Measurements from ENCODE around the gene CDKL5. TPM values are rescaled to one million over a fixed set of nuclear protein-coding genes. Genes with fewer than 3 reads are reported as not detected.

CDKL5 gene
- total and polyA plus RNA-seq, 12 donors, result 0.40 to 13.8 (median 7.4) TPM

GRCh38 chrX:18639280-18639679, 213.9 kb downstream of the CDKL5 start:
- Histone ChIP-seq H3K27ac (no peak overlapping the region), H3K36me3 (replicated peaks in 1 of 2) (no peaks in the 10 kb centered on the region), H3K4me3 (no peak overlapping the region), H3K27me3 (no peaks in the 10 kb centered on the region), H3K9me3 (replicated peaks in 1 of 3) (no peaks in the 10 kb centered on the region), H3K4me1 (replicated peaks in 1 of 2) (no peaks in the 10 kb centered on the region)
- WGBS, 4 donors, result 74 to 99% (median 91%) methylated on average over 2 of the region's 2 CpGs
- DNase-seq, result no peak
- intact Hi-C loops (cut with DNase I), result no loop called here
- TF ChIP-seq POLR2A (IDR thresholded peaks at IDR 0.05), result no peak
- TF ChIP-seq CTCF (IDR thresholded peaks at IDR 0.05), result no peak

- intact Hi-C loops (cut with DNase I), result no loop called here
- 59 to 84% (median 69%) methylated on average over 6 to 10 of the region's 10 CpGs for WGBS, 4 donors
- DNase-seq, result no peak
- Histone ChIP-seq H3K4me3 (no peak overlapping the region), H3K27ac (no peak overlapping the region), H3K4me1 (replicated peaks in 1 of 2) (no peaks in the 10 kb centered on the region), H3K36me3 (replicated peaks in 1 of 2) (no peaks in the 10 kb centered on the region), H3K27me3 (no peaks in the 10 kb centered on the region), H3K9me3 (replicated peaks in 1 of 3) (no peaks in the 10 kb centered on the region)
- TF ChIP-seq POLR2A (IDR thresholded peaks at IDR 0.05) (no peak), CTCF (IDR thresholded peaks at IDR 0.05) (no peak)
These were observed 215.3 kb downstream of the CDKL5 start for GRCh38 chrX:18640686-18641085.

GRCh38 chrX:18643243-18643642, 217.8 kb downstream of the CDKL5 start:
- no peaks in the 10 kb centered on the region for H3K9me3 ChIP-seq (replicated peaks in 1 of 3)
- H3K27me3 ChIP-seq, result no peaks in the 10 kb centered on the region
- no peak for DNase-seq
- TF ChIP-seq POLR2A (IDR thresholded peaks at IDR 0.05) (no peak), CTCF (IDR thresholded peaks at IDR 0.05) (no peak)
- intact Hi-C loops (cut with DNase I), result no loop called here
- H3K4me3 ChIP-seq, result no peak overlapping the region
- WGBS, 4 donors, result 77 to 97% (median 85%) methylated on average over 3 of the region's 3 CpGs; no CpG with 5 or more reads in 1 of the 4 donors
- no peak overlapping the region for H3K27ac ChIP-seq
- no peaks in the 10 kb centered on the region for H3K36me3 ChIP-seq (replicated peaks in 1 of 2)
- H3K4me1 ChIP-seq (replicated peaks in 1 of 2), result no peaks in the 10 kb centered on the region

- 41 to 80% (median 69%) methylated on average over 3 of the region's 3 CpGs for WGBS, 4 donors
These were observed 218.4 kb downstream of the CDKL5 start for GRCh38 chrX:18643853-18644252.

More at GRCh38 chrX:18643853-18644252, 218.4 kb downstream of the CDKL5 start:
- intact Hi-C loops (cut with DNase I), result no loop called here
- DNase-seq, result no peak
- H3K27me3 ChIP-seq, result no peaks in the 10 kb centered on the region
- H3K36me3 ChIP-seq (replicated peaks in 1 of 2), result no peaks in the 10 kb centered on the region
- H3K9me3 ChIP-seq (replicated peaks in 1 of 3), result no peaks in the 10 kb centered on the region
- no peak for TF ChIP-seq CTCF (IDR thresholded peaks at IDR 0.05)
- no peak for TF ChIP-seq POLR2A (IDR thresholded peaks at IDR 0.05)
- H3K4me1 ChIP-seq (replicated peaks in 1 of 2), result no peaks in the 10 kb centered on the region
- no peak overlapping the region for H3K4me3 ChIP-seq
- H3K27ac ChIP-seq, result no peak overlapping the region

Data from adrenal gland (tissue), 12 donors.